Smooth muscle cell of the coronary artery (primary cell): ENCODE data around the gene STAU1. TPM values are rescaled to one million over a fixed set of nuclear protein-coding genes. Genes with fewer than 3 reads are reported as not detected.

Experiments used
- total RNA-seq: library from RNA; depleted of rRNA; stranded (reverse); fragments of >200 nt; gene quantifications from 2 replicates; pipeline ENCODE4 v1.2.3, GENCODE V29; 2014; ENCODE audit warnings: low replicate concordance

STAU1 gene
- 21.8 and 31.2 TPM in 2 replicates for total RNA-seq

GRCh38 chr20:49187851-49188641, at the start of gene STAU1:
STAU1 (minus strand) TSS chr20:49188334; CDS start chr20:49166201, 22,133 bp downstream.

DNA sequence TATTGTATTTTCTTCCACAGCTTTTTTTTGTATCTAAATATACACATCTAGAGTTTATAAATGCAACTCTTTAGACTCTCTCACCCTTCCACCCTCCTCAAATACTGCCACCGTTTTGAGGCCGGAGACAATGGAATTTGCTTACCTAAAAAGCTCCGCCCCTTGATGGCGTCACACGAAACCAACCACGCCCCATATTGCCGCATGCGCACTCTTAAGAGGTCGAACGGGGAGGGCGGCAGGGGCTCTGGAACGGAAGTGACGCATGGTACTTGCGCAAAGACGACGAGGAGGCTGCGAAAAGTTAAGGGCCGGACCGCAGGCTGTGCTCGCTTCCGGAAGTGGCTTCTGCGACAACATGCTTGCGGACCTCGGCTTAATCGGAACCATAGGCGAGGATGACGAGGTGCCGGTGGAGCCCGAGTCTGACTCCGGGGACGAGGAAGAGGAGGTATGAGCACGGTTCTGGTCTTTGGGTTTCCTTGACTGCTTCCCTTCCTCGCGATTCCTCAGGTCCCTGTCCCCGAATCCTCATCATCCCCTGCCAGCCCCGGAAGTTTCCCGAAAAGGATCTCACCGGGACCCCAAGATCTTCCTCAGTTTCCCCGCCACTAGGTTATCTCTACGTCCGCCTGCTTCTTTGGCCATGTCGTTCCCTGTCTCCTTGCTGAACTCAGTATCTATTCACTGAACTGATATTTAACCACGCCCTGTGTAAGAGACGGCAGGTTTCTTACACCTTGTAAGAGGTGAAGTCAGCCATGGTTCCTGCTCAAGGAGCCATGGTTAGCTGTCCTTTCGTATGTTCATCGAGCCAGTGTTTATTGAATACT, 31.2 kb upstream of the STAU1 start, which contains the start of gene DDX27:
DDX27 (plus strand) TSS at position 326 of the 833 bp plus-strand sequence; CDS start at position 359, 33 bp downstream.

Other genes starting within 250 kb of the STAU1 start
- gene CSE1L, start 142.0 kb downstream of the STAU1 start, total RNA-seq: 25.9 and 53.7 TPM in 2 replicates
- gene DDX27, start 31.1 kb upstream of the STAU1 start, total RNA-seq: 30.7 and 31.2 TPM in 2 replicates
- gene ZNFX1, start 89.7 kb upstream of the STAU1 start, total RNA-seq: 24.1 and 28.9 TPM in 2 replicates